K562 (cell line): Measurements from ENCODE around the gene NDFIP2.

Source experiments
- CBFB ChIP-seq: sonication (generic); formaldehyde crosslinking; IDR thresholded peaks from 2 replicates; pipeline ENCODE4 v1.4.0; 2020; ENCODE audit warnings: mild to moderate bottlenecking, missing genetic modification reagents
- CHD2 ChIP-seq: IDR thresholded peaks from 2 replicates; pipeline ENCODE4 v1.6.1; 2011; ENCODE audit warnings: low read depth, low read length
- HDAC8 ChIP-seq: fragments of 450-650 bp; IDR thresholded peaks from 2 replicates; pipeline ENCODE4 v1.6.1; 2016; ENCODE audit warnings: mild to moderate bottlenecking, missing genetic modification characterization, moderate library complexity, missing compliant biosample characterization
- MEIS2 ChIP-seq: fragments of 450-650 bp; IDR thresholded peaks from 2 replicates; pipeline ENCODE4 v1.6.1; 2014; ENCODE audit warnings: mild to moderate bottlenecking; ENCODE audit not compliant: partially characterized antibody
- RCOR1 ChIP-seq, 2 experiments: IDR thresholded peaks; 2 replicates each; pipeline ENCODE4 v1.6.1; 2012; ENCODE audit warnings: low read depth in 2 of 2, low read length in 2 of 2, borderline replicate concordance in 1 of 2, improper control_type of control experiment in 1 of 2
- TSC22D4 ChIP-seq: fragments of 450-650 bp; IDR thresholded peaks from 2 replicates; pipeline ENCODE4 v1.6.1; 2016; ENCODE audit warnings: missing genetic modification characterization, missing biosample characterization, control low read depth
- ZNF133 ChIP-seq: fragments of 250-450 bp; sonication (Bioruptor Pico); IDR thresholded peaks from 2 replicates; pipeline ENCODE4 v1.4.0; 2020; ENCODE audit warnings: mild to moderate bottlenecking
- TF ChIP-seq, protein P1 (sequence below): fragments of 250-450 bp; sonication (Bioruptor Pico); IDR thresholded peaks from 2 replicates; pipeline ENCODE4 v1.5.1; 2021; ENCODE audit warnings: mild to moderate bottlenecking
- TF ChIP-seq, protein P2 (sequence below): sonication (generic); formaldehyde crosslinking; IDR thresholded peaks from 2 replicates; pipeline ENCODE4 v1.8.1; 2023; ENCODE audit warnings: mild to moderate bottlenecking, missing genetic modification reagents
- TF ChIP-seq, protein P3 (sequence below): fragments of 450-650 bp; IDR thresholded peaks from 2 replicates; pipeline ENCODE4 v1.6.1; 2016; ENCODE audit warnings: low read depth
- TF ChIP-seq, protein P4 (sequence below), 2 experiments: fragments of 450-650 bp; IDR thresholded peaks; 2 replicates each; pipeline ENCODE4 v1.6.1; 2016; ENCODE audit warnings: mild to moderate bottlenecking in 2 of 2, borderline replicate concordance in 1 of 2, low read depth in 1 of 2, moderate library complexity in 1 of 2
- TF ChIP-seq, protein P5 (sequence below): sonication (generic); formaldehyde crosslinking; IDR thresholded peaks from 2 replicates; pipeline ENCODE4 v1.8.0; 2022; ENCODE audit warnings: missing genetic modification reagents, mild to moderate bottlenecking, moderate library complexity, borderline replicate concordance

- TF ChIP-seq CHD2 (no peak), TSC22D4 (tag) (no peak), ZNF133 (CRISPR knock-in tag) (no peak), CBFB (CRISPR knock-in tag) (no peak), MEIS2 (no peak), RCOR1 (IDR thresholded peaks at IDR 0.05; ENCODE audit: borderline replicate concordance in 1 of 2, low read depth in 2 of 2, low read length in 2 of 2) (no peak), HDAC8 (tag) (no peak)
- TF ChIP-seq, protein P1, sequence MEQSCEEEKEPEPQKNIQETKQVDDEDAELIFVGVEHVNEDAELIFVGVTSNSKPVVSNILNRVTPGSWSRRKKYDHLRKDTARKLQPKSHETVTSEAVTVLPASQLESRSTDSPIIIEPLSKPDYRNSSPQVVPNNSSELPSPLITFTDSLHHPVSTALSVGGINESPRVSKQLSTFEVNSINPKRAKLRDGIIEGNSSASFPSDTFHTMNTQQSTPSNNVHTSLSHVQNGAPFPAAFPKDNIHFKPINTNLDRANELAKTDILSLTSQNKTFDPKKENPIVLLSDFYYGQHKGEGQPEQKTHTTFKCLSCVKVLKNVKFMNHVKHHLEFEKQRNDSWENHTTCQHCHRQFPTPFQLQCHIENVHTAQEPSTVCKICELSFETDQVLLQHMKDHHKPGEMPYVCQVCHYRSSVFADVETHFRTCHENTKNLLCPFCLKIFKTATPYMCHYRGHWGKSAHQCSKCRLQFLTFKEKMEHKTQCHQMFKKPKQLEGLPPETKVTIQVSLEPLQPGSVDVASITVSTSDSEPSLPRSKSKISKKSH (CRISPR knock-in tag), result no peak
- TF ChIP-seq, protein P2, sequence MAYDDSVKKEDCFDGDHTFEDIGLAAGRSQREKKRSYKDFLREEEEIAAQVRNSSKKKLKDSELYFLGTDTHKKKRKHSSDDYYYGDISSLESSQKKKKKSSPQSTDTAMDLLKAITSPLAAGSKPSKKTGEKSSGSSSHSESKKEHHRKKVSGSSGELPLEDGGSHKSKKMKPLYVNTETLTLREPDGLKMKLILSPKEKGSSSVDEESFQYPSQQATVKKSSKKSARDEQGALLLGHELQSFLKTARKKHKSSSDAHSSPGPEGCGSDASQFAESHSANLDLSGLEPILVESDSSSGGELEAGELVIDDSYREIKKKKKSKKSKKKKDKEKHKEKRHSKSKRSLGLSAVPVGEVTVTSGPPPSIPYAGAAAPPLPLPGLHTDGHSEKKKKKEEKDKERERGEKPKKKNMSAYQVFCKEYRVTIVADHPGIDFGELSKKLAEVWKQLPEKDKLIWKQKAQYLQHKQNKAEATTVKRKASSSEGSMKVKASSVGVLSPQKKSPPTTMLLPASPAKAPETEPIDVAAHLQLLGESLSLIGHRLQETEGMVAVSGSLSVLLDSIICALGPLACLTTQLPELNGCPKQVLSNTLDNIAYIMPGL (CRISPR knock-in tag), result no peak
- TF ChIP-seq, protein P3, sequence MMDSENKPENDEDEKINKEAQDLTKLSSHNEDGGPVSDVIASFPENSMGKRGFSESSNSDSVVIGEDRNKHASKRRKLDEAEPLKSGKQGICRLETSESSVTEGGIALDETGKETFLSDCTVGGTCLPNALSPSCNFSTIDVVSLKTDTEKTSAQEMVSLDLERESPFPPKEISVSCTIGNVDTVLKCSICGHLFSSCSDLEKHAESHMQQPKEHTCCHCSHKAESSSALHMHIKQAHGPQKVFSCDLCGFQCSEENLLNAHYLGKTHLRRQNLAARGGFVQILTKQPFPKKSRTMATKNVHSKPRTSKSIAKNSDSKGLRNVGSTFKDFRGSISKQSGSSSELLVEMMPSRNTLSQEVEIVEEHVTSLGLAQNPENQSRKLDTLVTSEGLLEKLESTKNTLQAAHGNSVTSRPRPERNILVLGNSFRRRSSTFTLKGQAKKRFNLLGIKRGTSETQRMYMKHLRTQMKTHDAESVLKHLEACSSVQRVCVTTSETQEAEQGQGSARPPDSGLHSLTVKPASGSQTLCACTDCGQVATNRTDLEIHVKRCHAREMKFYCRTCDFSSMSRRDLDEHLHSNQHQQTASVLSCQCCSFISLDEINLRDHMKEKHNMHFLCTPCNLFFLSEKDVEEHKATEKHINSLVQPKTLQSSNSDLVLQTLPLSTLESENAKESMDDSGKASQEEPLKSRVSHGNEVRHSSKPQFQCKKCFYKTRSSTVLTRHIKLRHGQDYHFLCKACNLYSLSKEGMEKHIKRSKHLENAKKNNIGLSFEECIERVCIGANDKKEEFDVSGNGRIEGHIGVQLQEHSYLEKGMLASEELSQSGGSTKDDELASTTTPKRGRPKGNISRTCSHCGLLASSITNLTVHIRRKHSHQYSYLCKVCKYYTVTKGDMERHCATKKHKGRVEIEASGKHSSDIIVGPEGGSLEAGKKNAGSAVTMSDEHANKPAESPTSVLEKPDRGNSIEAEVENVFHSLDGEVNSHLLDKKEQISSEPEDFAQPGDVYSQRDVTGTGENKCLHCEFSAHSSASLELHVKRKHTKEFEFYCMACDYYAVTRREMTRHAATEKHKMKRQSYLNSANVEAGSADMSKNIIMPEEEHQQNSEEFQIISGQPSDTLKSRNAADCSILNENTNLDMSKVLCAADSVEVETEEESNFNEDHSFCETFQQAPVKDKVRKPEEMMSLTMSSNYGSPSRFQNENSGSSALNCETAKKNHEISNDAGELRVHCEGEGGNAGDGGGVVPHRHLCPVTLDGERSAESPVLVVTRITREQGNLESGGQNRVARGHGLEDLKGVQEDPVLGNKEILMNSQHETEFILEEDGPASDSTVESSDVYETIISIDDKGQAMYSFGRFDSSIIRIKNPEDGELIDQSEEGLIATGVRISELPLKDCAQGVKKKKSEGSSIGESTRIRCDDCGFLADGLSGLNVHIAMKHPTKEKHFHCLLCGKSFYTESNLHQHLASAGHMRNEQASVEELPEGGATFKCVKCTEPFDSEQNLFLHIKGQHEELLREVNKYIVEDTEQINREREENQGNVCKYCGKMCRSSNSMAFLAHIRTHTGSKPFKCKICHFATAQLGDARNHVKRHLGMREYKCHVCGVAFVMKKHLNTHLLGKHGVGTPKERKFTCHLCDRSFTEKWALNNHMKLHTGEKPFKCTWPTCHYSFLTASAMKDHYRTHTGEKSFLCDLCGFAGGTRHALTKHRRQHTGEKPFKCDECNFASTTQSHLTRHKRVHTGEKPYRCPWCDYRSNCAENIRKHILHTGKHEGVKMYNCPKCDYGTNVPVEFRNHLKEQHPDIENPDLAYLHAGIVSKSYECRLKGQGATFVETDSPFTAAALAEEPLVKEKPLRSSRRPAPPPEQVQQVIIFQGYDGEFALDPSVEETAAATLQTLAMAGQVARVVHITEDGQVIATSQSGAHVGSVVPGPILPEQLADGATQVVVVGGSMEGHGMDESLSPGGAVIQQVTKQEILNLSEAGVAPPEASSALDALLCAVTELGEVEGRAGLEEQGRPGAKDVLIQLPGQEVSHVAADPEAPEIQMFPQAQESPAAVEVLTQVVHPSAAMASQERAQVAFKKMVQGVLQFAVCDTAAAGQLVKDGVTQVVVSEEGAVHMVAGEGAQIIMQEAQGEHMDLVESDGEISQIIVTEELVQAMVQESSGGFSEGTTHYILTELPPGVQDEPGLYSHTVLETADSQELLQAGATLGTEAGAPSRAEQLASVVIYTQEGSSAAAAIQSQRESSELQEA, result no peak
- TF ChIP-seq, protein P4, sequence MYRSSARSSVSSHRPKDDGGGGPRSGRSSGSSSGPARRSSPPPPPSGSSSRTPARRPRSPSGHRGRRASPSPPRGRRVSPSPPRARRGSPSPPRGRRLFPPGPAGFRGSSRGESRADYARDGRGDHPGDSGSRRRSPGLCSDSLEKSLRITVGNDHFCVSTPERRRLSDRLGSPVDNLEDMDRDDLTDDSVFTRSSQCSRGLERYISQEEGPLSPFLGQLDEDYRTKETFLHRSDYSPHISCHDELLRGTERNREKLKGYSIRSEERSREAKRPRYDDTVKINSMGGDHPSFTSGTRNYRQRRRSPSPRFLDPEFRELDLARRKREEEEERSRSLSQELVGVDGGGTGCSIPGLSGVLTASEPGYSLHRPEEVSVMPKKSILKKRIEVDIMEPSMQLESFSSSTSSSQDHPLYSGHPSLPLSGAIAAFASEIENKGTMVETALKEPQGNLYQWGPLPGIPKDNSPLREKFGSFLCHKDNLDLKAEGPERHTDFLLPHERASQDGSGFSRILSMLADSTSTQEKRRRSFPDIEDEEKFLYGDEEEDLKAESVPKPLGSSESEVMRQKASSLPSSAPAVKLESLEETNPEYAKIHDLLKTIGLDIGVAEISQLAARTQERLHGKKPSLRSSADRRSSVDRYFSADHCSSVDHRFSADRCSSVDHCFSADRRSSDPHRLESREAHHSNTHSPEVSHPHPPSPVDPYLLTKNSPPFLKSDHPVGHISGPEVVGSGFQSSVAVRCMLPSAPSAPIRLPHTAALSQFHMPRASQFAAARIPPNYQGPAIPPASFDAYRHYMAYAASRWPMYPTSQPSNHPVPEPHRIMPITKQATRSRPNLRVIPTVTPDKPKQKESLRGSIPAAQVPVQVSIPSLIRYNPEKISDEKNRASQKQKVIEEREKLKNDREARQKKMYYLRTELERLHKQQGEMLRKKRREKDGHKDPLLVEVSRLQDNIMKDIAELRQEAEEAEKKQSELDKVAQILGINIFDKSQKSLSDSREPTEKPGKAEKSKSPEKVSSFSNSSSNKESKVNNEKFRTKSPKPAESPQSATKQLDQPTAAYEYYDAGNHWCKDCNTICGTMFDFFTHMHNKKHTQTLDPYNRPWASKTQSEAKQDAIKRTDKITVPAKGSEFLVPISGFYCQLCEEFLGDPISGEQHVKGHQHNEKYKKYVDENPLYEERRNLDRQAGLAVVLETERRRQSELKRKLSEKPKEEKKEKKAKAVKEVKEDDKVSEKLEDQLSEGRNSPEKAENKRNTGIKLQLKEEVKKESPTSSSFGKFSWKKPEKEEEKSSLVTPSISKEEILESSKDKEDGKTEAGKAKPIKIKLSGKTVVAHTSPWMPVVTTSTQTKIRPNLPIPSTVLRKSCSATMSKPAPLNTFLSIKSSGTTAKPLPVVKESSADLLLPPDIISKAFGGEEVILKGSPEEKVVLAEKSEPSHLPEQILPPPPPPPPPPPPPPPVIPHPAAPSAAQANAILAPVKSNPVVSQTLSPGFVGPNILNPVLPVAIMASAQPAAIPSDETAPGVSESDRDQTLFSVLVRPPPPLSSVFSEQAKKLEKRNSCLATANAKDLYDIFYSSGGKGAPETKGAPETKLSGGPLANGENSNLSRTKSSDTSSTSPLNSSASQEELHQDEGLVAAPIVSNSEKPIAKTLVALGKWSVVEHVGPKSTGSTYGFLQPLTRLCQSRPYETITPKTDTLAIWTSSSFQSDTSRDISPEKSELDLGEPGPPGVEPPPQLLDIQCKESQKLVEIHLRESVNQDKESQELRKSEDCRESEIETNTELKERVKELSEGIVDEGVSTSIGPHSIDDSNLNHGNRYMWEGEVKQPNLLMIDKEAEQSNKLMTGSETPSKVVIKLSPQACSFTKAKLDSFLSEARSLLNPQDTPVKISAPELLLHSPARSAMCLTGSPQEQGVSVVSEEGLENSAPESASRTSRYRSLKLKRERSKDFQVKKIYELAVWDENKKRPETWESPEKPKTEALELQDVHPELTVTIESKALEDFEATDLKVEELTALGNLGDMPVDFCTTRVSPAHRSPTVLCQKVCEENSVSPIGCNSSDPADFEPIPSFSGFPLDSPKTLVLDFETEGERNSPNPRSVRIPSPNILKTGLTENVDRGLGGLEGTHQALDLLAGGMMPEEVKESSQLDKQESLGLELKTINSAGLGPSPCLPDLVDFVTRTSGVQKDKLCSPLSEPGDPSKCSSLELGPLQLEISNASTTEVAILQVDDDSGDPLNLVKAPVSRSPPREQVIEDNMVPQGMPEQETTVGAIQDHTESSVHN (IDR thresholded peaks at IDR 0.05; ENCODE audit: borderline replicate concordance in 1 of 2, low read depth in 1 of 2), result no peak
- TF ChIP-seq, protein P5, sequence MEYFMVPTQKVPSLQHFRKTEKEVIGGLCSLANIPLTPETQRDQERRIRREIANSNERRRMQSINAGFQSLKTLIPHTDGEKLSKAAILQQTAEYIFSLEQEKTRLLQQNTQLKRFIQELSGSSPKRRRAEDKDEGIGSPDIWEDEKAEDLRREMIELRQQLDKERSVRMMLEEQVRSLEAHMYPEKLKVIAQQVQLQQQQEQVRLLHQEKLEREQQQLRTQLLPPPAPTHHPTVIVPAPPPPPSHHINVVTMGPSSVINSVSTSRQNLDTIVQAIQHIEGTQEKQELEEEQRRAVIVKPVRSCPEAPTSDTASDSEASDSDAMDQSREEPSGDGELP (CRISPR knock-in tag), result no peak
Measured at GRCh38 chr13:79492313-79492798, 11.4 kb downstream of the NDFIP2 start.
